HG03159 (cell line): Measurements from ENCODE around the gene BRD4.
A peak's percentile ranks its signal among the peaks of the same experiment; 100 is the strongest.
"Not testable (repeated sequence)": the region's sequence is repeated elsewhere in the genome, so short reads cannot be mapped to it uniquely, and the experiment has no call there.

Source experiments
- ATAC-seq: cut with Tn5 transposase; IDR thresholded peaks from one replicate; pipeline ENCODE4 v1.9.1; 2021; ENCODE audit warnings: mild to moderate bottlenecking, moderate library complexity; ENCODE audit not compliant: unreplicated experiment

Gene BRD4

DNA sequence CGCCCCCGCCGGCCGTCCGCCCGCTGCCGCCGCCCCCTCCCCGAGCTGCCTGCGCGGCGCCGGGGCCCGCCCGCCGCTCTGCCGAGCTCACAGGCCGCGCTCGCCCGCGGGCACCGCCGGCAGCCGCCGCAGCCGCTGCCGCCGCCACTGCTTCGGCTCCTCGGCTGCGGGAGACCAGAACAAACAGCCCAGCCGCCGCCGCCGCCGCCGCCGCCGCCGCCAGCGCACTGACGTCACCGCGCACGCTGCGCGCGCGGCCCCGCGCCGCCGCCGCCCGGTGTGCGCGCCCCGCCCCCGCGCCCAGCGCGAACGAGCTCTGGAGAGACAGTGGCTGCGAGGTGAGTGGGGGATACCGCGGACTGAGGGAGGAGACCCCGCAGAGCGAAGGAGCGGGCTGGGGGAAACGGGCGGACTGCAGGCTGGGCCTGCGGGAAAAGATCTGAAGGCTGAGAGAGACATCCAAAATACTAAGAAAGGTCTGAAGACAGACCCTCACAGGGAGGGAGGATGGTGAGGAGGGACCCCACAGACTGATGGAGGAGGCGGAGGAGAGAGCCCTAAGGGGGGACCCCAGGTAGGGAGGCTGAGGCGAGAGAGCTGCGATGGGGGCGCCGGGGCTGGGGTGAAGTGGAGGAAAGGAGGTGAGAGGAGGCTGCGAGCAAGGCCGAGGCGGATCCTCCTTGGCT lies at the start of gene BRD4:
TSS of gene BRD4 (minus strand) at position 229 of the 686 bp plus-strand sequence. CDS start 59,440 bp downstream, outside the sequence.
- peak; percentile 50 for ATAC-seq

DNA sequence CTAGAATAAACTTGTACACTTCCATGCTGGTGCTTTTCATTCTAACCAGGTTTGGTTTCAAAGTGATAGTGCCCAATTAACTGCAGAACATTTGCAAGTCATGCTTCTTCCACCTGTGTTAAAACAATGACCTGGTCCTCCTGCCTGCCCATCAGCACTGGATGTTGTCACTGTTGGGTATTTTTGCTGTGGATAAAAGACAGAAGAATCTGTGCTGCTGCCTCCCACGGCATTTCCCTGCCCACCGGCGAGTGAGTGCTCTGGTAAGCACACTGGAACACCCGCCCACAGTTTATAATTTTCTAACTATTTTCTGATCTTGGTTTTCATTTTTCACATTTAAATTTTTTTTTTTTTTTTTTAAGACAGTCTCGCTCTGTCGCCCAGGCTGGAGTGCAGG lies 49.5 kb upstream of the BRD4 start:
- no peak for ATAC-seq

GRCh38 chr19:15381429-15381828 lies 49.1 kb upstream of the BRD4 start:
- no peak for ATAC-seq

GRCh38 chr19:15379999-15380647 lies 47.8 kb upstream of the BRD4 start:
- ATAC-seq = peak; percentile 20

GRCh38 chr19:15379083-15379998 lies 47.0 kb upstream of the BRD4 start, which contains the start of gene AKAP8:
Gene AKAP8 (minus strand): TSS chr19:15379787. CDS start chr19:15379731, 56 bp downstream.
- peak; percentile 79 for ATAC-seq

GRCh38 chr19:15378534-15379082 lies 46.3 kb upstream of the BRD4 start:
- no peak for ATAC-seq

DNA sequence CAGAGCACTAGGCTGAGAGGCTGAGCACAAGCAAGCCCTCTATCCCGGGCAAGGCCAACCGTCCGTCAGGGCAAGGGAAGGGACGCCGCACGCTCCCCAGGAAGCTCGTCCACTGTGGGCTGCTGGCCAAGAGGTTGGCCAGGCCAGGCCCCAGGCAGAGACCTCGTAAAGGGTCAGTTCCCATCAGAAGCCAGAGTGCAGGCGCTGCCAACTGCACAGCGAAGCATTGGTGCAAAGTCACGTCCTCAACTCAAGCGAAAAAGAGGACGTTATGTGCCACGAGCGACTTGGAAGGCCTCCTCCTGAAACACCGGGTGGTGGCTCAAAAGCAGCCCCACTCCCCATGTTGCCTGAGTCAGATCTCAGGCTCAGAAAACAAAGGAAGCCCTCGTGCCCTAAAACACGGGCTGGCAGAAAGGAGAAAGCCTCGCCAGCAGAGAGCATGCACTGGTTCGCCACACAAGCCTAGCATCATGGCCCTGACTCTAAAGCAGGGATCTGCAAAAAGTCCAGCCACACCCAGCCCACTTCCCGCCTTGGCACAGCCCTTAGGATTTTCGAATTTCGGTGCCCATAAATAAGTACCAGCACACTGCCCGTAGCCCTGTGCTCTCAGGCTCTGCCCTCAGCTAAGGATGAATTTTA lies 42.6 kb upstream of the BRD4 start:
- ATAC-seq = no peak

DNA sequence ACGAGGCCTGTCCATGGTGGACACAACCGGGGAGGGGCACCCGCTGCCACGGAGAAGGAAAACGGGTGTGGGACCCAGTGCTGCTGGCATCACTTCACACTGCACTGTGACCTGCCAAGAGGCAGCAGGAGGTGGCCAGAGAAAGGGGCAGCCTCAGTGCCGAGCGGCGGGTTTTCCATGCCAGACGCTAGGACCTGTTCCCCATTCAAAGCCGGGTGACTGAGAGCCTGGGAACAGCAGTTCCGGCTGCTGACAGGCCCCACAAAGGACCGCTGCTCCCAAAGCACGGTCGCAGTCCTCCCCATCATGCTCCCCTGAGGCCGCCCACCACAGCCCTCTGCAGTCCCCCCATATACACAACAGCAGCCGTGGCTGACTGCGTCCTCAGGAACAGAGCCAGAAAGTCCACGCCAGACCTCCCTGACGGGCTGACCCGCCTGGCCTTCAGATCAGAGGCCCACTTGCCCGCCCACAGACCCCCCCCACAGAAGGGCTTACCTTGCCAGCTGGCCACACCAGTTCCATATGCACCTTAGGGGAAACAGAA lies 41.8 kb upstream of the BRD4 start:
- ATAC-seq = no peak

GRCh38 chr19:15373644-15374043 lies 41.3 kb upstream of the BRD4 start:
- ATAC-seq = no peak

DNA sequence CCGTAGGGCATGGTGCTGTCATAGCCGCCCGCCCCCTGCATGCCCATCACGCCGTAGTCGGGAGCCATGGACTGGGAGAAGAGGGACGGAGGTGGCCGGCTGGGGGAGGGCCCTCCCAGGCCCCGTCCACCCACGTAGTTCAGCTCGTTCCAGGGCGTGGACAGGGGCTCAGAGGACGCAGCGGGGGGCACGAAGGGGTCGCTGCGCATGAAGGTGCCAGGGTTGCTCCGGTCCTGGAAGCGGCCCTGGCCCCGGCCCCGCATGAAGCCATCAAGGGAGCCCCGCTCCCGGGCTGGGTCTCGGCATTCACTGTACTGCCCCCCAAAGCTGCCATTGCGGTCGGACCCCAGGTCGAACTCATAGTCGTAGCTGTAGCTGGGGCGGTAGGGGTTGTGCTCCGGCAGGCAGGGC lies 40.6 kb upstream of the BRD4 start:
- no peak for ATAC-seq

GRCh38 chr19:15372470-15372869 lies 40.1 kb upstream of the BRD4 start:
- no peak for ATAC-seq

DNA sequence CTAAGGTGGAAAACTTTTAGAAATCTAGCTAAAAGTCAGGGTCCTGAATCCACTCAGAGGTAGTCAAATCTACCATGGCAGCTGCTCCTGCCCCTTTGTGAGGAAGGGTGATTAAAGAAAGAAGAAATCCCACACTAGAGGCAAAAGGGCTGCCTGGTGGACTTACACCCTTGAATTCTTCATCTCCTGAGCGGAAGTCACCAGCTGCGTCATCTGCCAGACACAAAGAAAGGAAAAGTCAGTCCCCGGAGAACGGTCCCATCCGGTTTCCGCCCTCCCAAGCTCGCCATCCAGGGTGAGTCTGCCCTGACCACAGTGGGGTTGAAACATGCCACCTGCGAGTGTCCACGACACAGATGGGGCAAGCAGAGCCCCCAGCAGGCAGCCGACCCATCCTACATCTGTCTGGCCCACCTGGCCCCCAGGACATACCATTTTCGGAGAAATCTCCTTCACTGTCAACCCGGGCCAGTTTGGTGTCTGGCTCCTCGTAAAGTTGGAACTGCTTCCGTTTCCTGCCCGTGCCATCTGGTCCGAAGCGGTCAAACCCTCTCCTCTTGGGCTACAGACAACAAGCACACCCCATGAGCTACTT lies 39.5 kb upstream of the BRD4 start:
- ATAC-seq = no peak

DNA sequence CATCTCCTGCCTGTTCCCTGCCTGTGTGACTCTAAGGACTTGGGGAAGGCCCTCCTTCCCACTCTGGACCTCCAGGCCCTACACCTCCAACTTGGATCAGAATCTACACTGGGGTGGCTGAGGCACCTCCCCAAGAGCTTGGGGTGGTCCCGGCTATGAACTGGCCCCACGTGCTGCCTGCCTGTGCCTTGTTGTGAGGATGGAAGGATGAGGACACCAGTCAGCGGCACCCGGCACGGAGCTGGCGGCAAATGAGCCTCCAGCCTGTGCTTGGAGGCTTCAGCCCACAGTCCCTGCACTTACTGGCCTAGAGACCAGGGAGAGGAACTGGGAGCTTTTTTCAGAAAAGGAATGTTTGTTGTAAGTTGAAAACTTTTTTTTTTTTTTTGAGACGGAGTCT lies 38.8 kb upstream of the BRD4 start:
- ATAC-seq = no peak

DNA sequence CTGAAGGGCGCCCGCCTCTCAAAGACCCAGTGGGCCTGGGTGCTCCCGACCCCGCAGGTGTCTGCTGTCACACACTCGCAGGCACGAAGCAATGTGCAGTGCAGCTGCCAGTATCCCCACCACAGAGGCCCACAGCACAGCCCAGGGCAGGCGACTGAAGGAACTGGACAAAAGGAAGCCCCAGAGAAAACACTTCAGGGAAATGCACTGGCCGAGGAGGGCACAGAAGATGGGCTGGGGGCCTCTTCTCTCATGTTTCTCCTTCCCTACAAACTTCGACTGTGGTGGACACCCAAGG lies 37.2 kb upstream of the BRD4 start:
- no peak for ATAC-seq

GRCh38 chr19:15368798-15369593 lies 36.7 kb upstream of the BRD4 start:
- ATAC-seq = no peak

DNA sequence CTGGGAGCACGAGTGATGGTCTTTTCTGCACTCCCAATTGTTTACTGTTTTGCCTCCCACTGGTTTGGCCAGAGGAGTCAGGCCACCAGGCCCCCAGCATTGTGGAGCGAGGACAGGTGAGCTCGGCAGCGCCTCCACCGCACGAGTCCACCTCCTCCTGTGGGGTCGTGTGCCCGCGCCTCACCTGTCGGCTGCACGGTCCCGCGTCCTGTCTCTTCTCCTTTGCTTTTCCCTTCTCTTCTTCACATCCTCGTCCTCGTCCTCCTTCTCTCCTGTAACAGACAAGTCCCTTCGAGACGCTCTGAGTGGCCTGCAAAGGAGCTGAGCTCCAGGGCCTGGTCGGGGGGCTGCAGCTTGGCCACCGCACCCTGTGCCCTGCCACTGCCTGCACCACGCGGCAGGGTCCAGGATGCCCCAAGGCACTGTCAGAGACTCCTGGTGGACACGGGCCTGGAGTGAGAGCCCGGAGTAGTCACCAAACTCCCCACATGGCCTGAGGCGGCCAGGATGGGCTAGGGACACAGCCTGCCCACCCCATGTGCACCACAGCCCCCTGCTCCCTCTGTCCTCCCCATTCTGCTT lies 35.8 kb upstream of the BRD4 start:
- no peak for ATAC-seq

DNA sequence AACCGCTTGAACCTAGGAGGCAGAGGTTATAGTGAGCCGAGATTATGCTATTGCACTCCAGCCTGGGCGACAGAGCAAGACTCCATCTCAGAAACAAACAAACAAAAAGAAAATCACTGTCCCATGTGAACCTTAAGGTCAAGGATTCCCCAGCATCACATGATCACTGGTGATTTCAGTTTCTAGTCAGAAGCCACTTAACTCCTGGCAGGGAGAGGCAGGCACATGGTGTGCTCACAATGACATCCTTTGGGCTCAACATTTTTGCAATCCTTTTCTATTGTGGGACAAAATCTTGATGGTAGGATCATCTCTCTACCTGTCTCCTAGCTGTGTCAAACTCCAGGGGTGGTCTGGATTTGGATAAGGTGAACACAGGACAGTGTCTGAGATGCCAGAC lies 35.1 kb upstream of the BRD4 start:
- no peak for ATAC-seq

DNA sequence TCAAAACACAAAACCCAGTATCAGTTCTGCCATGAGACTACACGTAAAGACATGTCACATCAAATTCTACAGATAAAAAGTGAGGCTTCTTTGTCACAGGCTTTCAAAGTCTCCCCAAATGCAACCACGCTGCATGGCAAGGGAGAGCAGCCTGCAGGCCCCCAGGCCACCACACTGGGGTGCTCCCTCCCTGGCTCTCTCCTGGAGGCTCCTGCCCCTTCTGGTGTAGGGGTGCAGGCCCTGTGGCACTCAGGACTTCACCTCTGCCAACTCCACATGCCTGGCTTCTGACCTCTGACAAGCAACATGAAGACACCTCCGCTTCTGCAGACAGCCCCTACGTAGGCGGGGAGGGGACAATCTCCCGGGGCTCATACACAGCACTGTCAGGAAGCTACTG lies 32.9 kb upstream of the BRD4 start:
- ATAC-seq = no peak

- ATAC-seq = not testable (repeated sequence)
Observed at GRCh38 chr19:15363791-15364190, 31.5 kb upstream of the BRD4 start.
